Ovary (tissue), 3 donors: Measurements from ENCODE around the gene TMED6.

Experiments used
- CTCF ChIP-seq, 3 donors: fragments of 450-650 bp in 2 of 3; fragments of 200-600 bp in 1 of 3; IDR thresholded peaks; one replicate each; pipeline versions ENCODE4 v1.5.1 to v1.8.0; 2016 to 2022; ENCODE audit warnings: antibody characterized with exemption in 3 of 3, mild to moderate bottlenecking in 1 of 3
- EP300 ChIP-seq: sonication (generic); formaldehyde crosslinking; IDR thresholded peaks from one replicate; pipeline ENCODE4 v1.6.1; 2017; ENCODE audit warnings: antibody characterized with exemption
- POLR2A ChIP-seq: fragments of 450-650 bp; IDR thresholded peaks from one replicate; pipeline ENCODE4 v1.6.1; 2017; ENCODE audit warnings: antibody characterized with exemption, mild to moderate bottlenecking, moderate library complexity
- donor health status: DM: no; HTN: no; CAD: no.

GRCh38 chr16:69324013-69324531 is 27.5 kb downstream of the TMED6 start:
- TF ChIP-seq POLR2A (no peak), CTCF (IDR thresholded peaks at IDR 0.05) (no peak), EP300 (no peak)
